H54 (cell line): Measurements from ENCODE around the gene GALNS.

ENCODE experiments used
- DNase-seq: peaks from one replicate; pipeline ENCODE4 v3.0.0; 2011; ENCODE audit warnings: low spot score, mixed read lengths; ENCODE audit not compliant: insufficient read length
- FAIRE-seq: peaks from 3 replicates; lab custom pipeline; 2011; peaks lifted over from hg19 to GRCh38; lab: Jason Lieb, UNC
- POLR2A ChIP-seq: IDR thresholded peaks from 2 replicates; pipeline ENCODE4 v1.6.1; 2011; ENCODE audit warnings: low read depth, mild to moderate bottlenecking, low read length

GALNS gene

DNA sequence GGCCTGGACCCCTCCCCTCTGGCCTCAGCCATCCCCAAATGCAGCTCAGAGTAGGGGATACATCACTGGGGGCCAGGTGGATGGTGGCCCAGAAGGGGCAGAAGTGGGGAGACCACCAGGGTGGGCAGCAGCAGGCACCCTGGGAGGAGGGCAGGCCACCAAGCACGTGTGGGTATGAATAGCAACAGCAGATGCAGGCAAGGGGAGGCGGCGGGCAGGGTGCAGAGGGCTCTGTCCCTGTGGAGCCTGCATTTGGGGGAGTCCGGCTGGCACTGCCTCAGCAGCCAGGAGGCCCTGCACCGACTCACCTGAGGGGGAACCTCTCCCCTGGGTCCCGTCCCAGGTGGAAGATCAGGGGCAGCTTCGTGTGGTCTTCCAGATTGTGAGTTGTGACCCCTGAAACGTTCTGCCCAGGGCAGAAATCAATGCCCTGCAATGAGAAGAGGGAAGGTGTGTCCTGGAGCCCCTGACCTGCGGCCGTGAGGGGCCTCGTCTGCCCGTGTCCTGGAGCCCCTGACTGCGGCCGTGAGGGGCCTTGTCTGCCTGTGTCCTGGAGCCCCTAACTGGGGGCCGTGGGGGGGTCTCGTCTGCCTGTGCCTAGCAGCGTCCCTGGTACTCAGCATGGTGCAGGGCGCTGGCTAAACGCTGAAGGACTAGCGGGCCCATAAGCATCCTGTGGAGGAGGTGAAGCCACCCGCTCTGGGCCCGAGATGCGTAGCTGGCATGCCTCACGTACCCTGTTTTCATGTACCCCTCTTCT, 34.3 kb downstream of the GALNS start:
- TF ChIP-seq POLR2A, result no peak
- no peak for FAIRE-seq
- DNase-seq, result no peak

DNA sequence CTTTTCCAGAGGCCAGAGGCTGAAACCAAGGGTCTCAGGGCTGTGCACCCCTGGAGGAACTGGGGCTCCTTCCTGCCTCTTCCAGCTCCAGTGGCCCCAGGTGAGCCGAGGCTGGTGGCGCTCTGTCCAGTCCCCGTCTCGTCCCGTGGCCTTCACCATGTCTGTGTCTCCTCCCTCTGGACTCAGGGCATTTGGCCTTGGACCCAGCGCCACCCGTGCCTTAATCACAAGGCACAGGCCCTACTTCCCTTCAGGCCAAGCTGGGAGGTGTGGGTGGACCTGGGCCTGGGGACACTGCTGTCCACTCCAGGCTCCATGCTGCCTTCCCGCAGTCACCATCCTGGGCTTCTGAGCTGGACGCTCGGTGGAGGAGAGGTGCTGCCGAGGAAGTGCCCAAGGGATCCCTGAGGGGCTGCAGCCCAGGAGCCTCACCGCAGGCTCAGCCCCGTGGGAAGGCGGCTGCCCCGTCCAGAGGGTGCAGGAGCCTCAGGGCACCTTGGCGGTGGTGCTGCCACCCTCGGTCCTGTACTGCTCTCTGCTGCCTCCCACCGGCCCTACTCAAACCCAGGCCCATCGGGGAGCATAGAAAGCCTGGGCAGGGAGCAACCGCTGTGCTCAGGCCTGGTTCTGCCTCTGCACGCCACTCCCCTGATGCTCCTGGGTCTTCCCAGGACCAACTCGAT, 35.4 kb downstream of the GALNS start:
- FAIRE-seq, result no peak
- no peak for DNase-seq
- TF ChIP-seq POLR2A, result no peak

DNA sequence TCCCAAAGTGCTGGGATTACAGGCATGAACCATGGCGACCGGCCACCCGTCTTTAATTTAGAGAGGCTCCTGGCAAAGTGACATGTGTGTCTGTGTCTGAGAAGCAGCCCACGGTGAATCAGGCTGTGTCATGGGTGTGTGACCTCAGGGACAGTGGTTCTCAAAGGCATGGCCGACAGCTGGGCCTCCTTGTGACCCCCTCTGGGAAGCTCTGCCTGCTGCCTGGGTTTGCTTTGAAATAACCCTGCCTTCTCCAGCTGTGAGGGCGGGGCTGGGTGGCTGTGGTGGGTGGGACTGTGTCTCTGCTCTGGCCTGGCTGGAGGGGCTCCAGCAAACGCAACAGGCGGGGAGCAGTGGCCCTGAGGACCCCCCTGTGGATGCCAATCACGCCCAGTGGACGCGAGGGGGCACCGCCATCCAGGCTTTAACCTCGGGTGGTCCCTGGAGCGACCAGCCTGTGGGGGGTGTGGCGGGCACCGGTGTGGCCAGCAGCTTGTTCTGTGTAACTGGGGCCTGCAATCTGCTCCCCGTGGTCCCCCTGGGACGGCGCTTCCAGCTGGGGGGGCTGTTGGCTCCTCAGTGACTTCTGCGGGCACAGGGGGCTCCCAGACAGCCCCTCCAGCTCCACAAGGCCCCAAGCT, 36.2 kb downstream of the GALNS start:
- no peak for FAIRE-seq
- DNase-seq, result no peak
- TF ChIP-seq POLR2A, result no peak

DNA sequence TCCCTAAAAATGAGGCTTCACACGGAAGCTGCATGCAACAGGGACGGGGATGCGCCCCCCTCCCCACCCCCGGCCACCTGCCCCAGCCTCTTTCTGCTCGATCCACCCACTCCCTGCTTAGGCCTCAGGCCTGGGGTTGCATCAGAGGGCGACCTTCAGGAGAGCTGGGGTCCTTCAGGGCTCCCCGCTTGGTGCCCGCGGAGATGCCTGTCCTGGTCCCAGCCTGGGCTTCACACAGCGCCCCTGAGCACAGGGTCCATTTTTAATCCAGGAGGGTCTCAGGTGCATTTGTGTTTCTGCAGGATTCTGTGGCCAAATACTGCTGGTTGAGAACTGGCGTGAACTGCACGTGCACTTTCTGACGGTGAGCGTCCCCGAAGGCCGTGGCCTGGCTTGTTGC, 37.6 kb downstream of the GALNS start:
- FAIRE-seq, result no peak
- DNase-seq, result no peak
- TF ChIP-seq POLR2A, result no peak

DNA sequence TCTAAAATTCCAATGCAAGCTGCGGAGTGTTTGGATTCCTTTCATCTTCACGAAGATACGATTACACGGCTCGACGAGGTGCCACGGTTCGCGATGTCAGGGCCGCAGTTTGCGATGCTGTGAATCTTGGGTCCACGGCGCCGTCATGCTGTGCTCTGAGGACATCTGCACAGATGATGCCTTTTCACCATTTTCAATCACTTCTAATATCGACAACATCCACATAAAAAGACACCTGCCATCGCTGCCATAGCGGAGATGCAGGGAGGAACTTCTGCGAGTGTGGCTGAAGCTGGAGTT, 38.2 kb downstream of the GALNS start:
- DNase-seq (no peak), FAIRE-seq (no peak)
- TF ChIP-seq POLR2A, result no peak

DNA sequence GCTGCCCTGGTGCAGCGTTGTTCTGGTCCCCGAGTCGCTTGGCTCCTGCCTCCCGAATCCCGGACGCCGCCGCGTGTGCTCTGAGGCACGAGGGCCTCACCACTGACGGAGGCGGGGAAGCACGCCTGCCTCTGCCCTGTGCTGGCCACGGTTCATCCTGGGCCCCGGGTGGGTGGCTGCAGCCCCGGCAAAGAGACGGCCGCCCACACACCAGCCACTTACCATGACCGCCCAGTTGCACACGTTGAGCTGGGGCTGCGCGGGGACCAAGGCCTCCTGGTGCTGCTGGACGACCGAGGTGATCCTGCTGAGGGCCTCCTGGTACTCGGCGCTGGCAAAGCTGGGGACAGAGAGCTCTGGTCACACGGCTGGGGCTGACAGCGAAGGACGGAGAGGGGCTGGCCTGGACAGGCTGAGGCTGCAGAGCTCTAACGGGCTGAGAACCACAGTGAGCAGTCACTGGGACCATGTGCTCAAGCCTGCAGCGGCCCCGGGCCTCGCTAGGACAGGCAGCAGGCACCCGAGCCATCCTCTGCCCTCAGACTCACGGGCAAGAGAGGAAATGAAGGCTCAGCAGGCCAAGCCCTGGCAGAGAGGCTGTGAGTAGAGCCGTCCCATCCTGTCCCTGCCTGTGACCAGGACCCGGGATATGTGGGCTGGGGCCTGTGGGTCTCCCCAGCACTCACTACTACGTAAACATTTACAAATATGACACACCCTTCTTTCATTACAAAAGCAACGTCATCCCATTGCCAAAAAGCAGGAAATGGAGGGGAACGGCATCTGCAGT, 38.8 kb downstream of the GALNS start:
- TF ChIP-seq POLR2A, result no peak
- FAIRE-seq (no peak), DNase-seq (no peak)

DNA sequence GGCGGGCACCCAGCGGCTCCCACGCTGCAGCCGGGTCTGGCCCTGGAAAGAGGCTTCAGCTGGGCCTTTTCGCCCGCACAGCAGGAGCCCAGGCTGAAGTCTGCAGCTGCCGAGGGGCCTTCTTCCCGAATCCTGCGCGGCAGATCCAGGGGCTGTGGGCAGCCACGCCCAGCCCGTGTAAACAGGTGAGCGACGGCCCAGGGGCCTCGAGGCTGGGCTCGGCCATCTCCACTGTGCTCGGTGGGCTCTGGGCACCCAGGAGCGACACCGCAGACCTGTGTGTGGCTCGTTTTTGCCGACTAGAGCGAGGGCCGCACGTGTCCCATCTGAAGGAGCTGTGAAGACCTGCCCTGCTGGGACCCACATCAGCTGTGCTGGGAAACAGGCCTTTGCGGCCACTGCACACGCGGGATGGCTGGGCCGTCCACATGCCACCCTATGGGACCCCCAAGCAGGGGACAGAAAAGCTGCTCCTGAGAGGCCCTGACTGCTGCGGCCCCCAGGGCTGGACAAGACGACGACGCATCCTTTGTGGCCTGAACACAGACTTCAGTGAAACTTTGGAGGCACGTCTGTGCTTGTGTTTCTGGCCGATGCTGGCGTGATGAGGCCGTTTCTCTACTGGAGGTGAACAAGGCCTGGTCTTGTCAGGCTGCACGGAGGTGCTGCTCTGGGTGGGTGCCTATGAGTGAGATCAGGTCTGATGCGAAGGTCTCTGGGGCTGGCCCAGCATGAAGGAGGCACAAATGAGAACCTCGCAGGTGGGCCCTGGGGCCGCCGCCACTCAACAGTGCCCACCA, 39.8 kb downstream of the GALNS start:
- FAIRE-seq (no peak), DNase-seq (no peak)
- TF ChIP-seq POLR2A, result no peak

DNA sequence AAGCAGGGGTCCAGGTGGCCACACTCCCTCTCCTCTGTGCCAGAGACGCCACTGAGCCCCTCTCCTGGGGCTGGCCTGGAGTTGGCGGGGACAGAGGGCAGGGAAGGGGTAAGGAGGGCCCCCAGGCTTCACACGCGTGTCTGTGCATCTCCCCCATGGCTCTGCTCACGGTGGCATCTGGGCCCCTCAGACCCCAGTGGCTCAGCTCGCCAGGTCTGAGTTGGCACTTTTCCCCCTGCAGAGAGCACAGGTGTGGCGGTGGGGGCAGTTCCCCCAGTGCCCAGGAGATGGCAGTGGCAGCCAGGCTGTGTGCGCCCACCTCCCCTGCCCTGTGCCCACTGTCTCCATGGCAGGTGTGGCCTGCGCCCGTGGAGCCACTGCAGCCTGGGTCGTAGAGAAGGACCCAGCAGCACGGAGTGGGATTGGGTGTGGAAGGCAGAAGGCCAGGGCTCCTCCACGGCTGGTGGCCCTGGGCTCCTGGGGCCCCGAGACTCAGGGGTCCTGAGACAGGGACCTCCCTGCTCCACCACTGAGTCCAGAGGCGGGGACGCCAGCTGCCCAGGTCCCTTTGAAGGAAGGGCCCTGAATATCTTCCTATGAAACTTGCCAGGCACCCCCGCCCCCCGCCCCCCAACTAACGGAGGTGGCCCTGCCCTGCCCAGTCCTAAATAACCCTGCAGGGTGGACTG, 40.7 kb downstream of the GALNS start:
- FAIRE-seq, result no peak
- no peak for TF ChIP-seq POLR2A
- no peak for DNase-seq

DNA sequence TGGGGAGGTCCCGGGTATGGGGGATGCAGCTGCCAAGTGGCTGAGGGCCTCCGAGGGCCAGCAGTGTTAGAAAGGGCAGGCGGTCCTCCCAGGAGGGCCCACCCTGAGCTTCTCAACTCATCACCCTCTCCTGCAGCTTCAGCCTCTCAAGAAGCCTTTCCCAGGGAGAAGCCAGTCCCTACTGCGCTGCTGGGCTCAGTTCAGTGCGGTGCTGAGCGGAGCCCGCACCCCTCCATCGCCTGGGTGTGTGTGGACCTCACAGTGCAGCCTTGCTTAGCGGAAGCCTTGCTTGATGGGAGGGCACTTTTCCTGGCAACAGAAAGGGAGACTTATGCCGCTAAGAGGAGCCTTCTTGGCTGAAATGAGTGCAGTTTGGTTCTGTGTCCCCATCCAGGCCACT, 41.5 kb downstream of the GALNS start:
- DNase-seq, result no peak
- FAIRE-seq, result no peak
- no peak for TF ChIP-seq POLR2A

DNA sequence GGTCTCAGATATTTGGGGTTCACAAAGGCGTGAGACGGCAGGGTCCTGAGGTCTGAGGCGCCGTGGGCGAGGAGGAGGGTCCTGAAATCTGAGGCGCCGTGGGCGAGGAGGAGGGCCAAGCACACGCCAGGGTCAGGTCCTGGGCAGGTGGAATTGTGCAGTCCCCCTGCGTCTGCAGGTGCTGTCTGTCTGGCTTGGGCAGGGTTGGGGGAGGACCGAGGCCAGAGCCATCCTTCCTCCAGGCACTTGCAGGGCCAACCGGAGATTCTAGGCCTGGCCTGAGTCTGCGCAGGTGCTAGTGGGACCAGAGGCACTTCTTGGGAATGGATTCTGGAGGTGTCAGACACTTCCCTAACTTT, 42.6 kb downstream of the GALNS start:
- DNase-seq (no peak), FAIRE-seq (no peak)
- TF ChIP-seq POLR2A, result no peak

DNA sequence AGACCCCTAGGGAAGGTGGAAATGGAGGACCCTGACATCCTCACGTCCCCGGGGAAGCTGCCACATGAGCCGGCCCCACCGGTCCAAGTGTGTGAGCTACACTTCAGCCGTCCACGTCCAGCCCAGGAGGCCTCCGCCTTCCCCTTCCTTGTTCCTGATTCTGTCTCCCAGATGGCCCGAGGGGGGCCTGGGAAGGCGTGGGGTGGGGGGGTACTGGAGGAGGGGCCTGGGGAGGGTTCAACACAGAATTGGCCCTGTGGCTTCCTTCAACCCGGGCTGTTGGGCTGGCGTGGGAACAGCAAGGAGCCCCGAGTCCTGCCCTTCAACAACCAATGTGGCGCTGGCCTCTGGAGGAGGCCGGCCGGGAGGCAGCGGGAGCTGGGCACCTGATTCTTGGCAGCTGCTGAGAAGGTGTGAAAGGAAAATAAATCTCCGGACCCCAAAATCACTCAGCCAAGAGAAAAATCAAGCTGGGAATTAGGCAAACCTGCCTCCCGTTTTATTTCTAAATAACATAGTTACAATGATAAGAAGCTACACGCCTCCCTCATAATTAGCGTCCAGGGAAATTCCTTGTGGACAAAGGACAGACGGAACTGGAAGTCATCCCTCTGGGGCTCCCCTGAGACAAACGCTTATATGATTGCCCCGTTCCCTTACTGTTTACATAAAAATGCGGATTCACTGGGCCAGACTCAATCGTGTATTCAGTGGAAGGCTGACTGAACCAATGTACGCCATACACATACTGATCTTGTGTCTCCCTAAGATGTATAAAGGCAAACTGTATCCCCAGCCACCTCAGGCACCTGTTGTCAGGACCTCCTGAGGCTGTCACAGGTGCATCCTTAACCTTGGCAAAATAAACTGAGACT, 43.2 kb downstream of the GALNS start:
- FAIRE-seq (no peak), DNase-seq (no peak)
- no peak for TF ChIP-seq POLR2A
